HAP-1 (cell line): ENCODE measurements around the gene FUT8.

Experiments
- DNase-seq, 2 experiments: peaks; one replicate each; pipeline ENCODE4 v3.0.0-alpha.2; 2016 to 2020; ENCODE audit warnings: low spot score in 2 of 2
- H3K27me3 ChIP-seq: fragments of 250-450 bp; sonication (Bioruptor Pico); 2 replicates; pipeline ENCODE4 v1.5.1; 2020; ENCODE audit warnings: low read depth, mild to moderate bottlenecking, moderate library complexity
- H3K36me3 ChIP-seq: fragments of 250-450 bp; sonication (Bioruptor Pico); replicated peaks from 2 replicates; pipeline ENCODE4 v1.5.1; 2020; ENCODE audit warnings: mild to moderate bottlenecking
- H3K4me1 ChIP-seq: fragments of 250-450 bp; sonication (Bioruptor Pico); 2 replicates; pipeline ENCODE4 v1.5.1; 2020; ENCODE audit warnings: mild to moderate bottlenecking
- H3K4me3 ChIP-seq: fragments of 250-450 bp; sonication (Bioruptor Pico); 2 replicates; pipeline ENCODE4 v1.5.1; 2020; ENCODE audit warnings: mild to moderate bottlenecking, moderate library complexity
- H3K9me3 ChIP-seq: fragments of 250-450 bp; sonication (Bioruptor Pico); 2 replicates; pipeline ENCODE4 v1.5.1; 2020; ENCODE audit warnings: mild to moderate bottlenecking, moderate library complexity
- in situ Hi-C: fragments of 300-500 bp; cut with MboI; formaldehyde crosslinking; loops from 3 replicates; pipeline ENCODE4 v1.14.3; 2020; ENCODE audit warnings: low sequenced_read_pairs, inconsistent platforms, mixed read lengths

Gene FUT8

GRCh38 chr14:65720171-65720570, 307.6 kb downstream of the FUT8 start:
- H3K4me1 ChIP-seq = no peaks in the 10 kb centered on the region
- DNase-seq = no peak
- in situ Hi-C loops = no loop called here
- H3K4me3 ChIP-seq = no peak overlapping the region
- H3K27me3 ChIP-seq = no peaks in the 10 kb centered on the region
- no peaks in the 10 kb centered on the region for H3K9me3 ChIP-seq
- no peaks in the 10 kb centered on the region; the same call in 1 of the 2 replicates for H3K36me3 ChIP-seq

GRCh38 chr14:65720743-65721142, 308.2 kb downstream of the FUT8 start:
- Histone ChIP-seq H3K4me1 (no peaks in the 10 kb centered on the region), H3K9me3 (no peaks in the 10 kb centered on the region), H3K27me3 (no peaks in the 10 kb centered on the region), H3K36me3 (no peaks in the 10 kb centered on the region; the same call in 1 of the 2 replicates), H3K4me3 (no peak overlapping the region)
- in situ Hi-C loops = no loop called here
- DNase-seq = no peak

- Histone ChIP-seq H3K4me1 (no peaks in the 10 kb centered on the region), H3K36me3 (peaks cover 4% of the 10 kb centered on the region; the same call in 1 of the 2 replicates), H3K27me3 (no peaks in the 10 kb centered on the region), H3K4me3 (no peak overlapping the region), H3K9me3 (no peaks in the 10 kb centered on the region)
- DNase-seq = no peak
- in situ Hi-C loops = no loop called here
These were observed 310.8 kb downstream of the FUT8 start for GRCh38 chr14:65723348-65723747.

- no peaks in the 10 kb centered on the region for H3K27me3 ChIP-seq
- in situ Hi-C loops = no loop called here
- H3K36me3 ChIP-seq = peaks cover 4% of the 10 kb centered on the region; the same call in 1 of the 2 replicates
- no peak overlapping the region for H3K4me3 ChIP-seq
- DNase-seq = no peak
- H3K9me3 ChIP-seq = no peaks in the 10 kb centered on the region
- no peaks in the 10 kb centered on the region for H3K4me1 ChIP-seq
These were observed 316.1 kb downstream of the FUT8 start for GRCh38 chr14:65728604-65729003.

- Histone ChIP-seq H3K36me3 (peaks cover 7% of the 10 kb centered on the region; the same call in 1 of the 2 replicates), H3K27me3 (no peaks in the 10 kb centered on the region), H3K4me3 (no peak overlapping the region), H3K9me3 (no peaks in the 10 kb centered on the region), H3K4me1 (no peaks in the 10 kb centered on the region)
- in situ Hi-C loops = no loop called here
- DNase-seq = no peak
These were observed 317.0 kb downstream of the FUT8 start for GRCh38 chr14:65729566-65729965.

- in situ Hi-C loops = no loop called here
- H3K9me3 ChIP-seq = no peaks in the 10 kb centered on the region
- no peak for DNase-seq
- no peaks in the 10 kb centered on the region for H3K27me3 ChIP-seq
- no peak overlapping the region for H3K4me3 ChIP-seq
- peaks cover 2% of the 10 kb centered on the region for H3K4me1 ChIP-seq
- 0 out of 2 replicates have a peak, but pooled peaks cover 3% of the 10 kb centered on the region for H3K36me3 ChIP-seq
These were observed 319.5 kb downstream of the FUT8 start for GRCh38 chr14:65731933-65732506.

GRCh38 chr14:65738339-65738738, 325.8 kb downstream of the FUT8 start:
- Histone ChIP-seq H3K36me3 (0 out of 2 replicates have a peak, but pooled peaks cover 3% of the 10 kb centered on the region), H3K9me3 (no peaks in the 10 kb centered on the region), H3K4me1 (peaks cover 23% of the 10 kb centered on the region), H3K27me3 (no peaks in the 10 kb centered on the region), H3K4me3 (no peak overlapping the region)
- in situ Hi-C loops = no loop called here
- no peak for DNase-seq

- Histone ChIP-seq H3K4me3 (no peak overlapping the region), H3K27me3 (no peaks in the 10 kb centered on the region), H3K36me3 (no peaks in the 10 kb centered on the region), H3K4me1 (no peaks in the 10 kb centered on the region), H3K9me3 (no peaks in the 10 kb centered on the region)
- in situ Hi-C loops = no loop called here
- DNase-seq = no peak
These were observed 333.1 kb downstream of the FUT8 start for GRCh38 chr14:65745396-65746190.

GRCh38 chr14:65748796-65749195, 336.3 kb downstream of the FUT8 start:
- no peak for DNase-seq
- Histone ChIP-seq H3K4me3 (no peak overlapping the region), H3K4me1 (no peaks in the 10 kb centered on the region), H3K36me3 (no peaks in the 10 kb centered on the region), H3K27me3 (no peaks in the 10 kb centered on the region), H3K9me3 (no peaks in the 10 kb centered on the region)
- in situ Hi-C loops = no loop called here

GRCh38 chr14:65749287-65749686, 336.8 kb downstream of the FUT8 start:
- Histone ChIP-seq H3K4me1 (no peaks in the 10 kb centered on the region), H3K9me3 (no peaks in the 10 kb centered on the region), H3K4me3 (no peak overlapping the region), H3K27me3 (no peaks in the 10 kb centered on the region), H3K36me3 (no peaks in the 10 kb centered on the region)
- DNase-seq = no peak
- in situ Hi-C loops = no loop called here

- no peak for DNase-seq
- H3K4me1 ChIP-seq = no peaks in the 10 kb centered on the region
- no peaks in the 10 kb centered on the region for H3K9me3 ChIP-seq
- H3K4me3 ChIP-seq = no peak overlapping the region
- H3K36me3 ChIP-seq = no peaks in the 10 kb centered on the region
- no peaks in the 10 kb centered on the region for H3K27me3 ChIP-seq
- in situ Hi-C loops = no loop called here
These were observed 338.4 kb downstream of the FUT8 start for GRCh38 chr14:65750906-65751305.

- in situ Hi-C loops = no loop called here
- H3K4me3 ChIP-seq = no peak overlapping the region
- H3K4me1 ChIP-seq = no peaks in the 10 kb centered on the region
- no peaks in the 10 kb centered on the region for H3K27me3 ChIP-seq
- no peaks in the 10 kb centered on the region for H3K9me3 ChIP-seq
- no peak for DNase-seq
- no peaks in the 10 kb centered on the region for H3K36me3 ChIP-seq
These were observed 339.0 kb downstream of the FUT8 start for GRCh38 chr14:65751510-65751909.

- H3K27me3 ChIP-seq = no peaks in the 10 kb centered on the region
- H3K9me3 ChIP-seq = no peaks in the 10 kb centered on the region
- no peaks in the 10 kb centered on the region for H3K36me3 ChIP-seq
- no peaks in the 10 kb centered on the region for H3K4me1 ChIP-seq
- in situ Hi-C loops = no loop called here
- H3K4me3 ChIP-seq = no peak overlapping the region
- DNase-seq = no peak
These were observed 340.5 kb downstream of the FUT8 start for GRCh38 chr14:65753061-65753460.

- in situ Hi-C loops = no loop called here
- H3K9me3 ChIP-seq = no peaks in the 10 kb centered on the region
- H3K4me1 ChIP-seq = no peaks in the 10 kb centered on the region
- no peak overlapping the region for H3K4me3 ChIP-seq
- DNase-seq = no peak
- no peaks in the 10 kb centered on the region for H3K36me3 ChIP-seq
- no peaks in the 10 kb centered on the region for H3K27me3 ChIP-seq
These were observed 342.8 kb downstream of the FUT8 start for GRCh38 chr14:65755331-65755730.
